Neutrophil (primary cell): ENCODE data around the gene A3GALT2.

Experiments
- H3K27ac ChIP-seq: fragments of 200-600 bp; sonication (generic); 2 replicates; pipeline ENCODE4 v1.5.1; 2016; ENCODE audit warnings: mild to moderate bottlenecking, moderate library complexity
- H3K27me3 ChIP-seq: fragments of 200-600 bp; sonication (generic); 2 replicates; pipeline ENCODE4 v1.6.0; 2016; ENCODE audit warnings: mild to moderate bottlenecking
- H3K36me3 ChIP-seq: fragments of 200-600 bp; sonication (generic); 2 replicates; pipeline ENCODE4 v1.5.1; 2017
- H3K4me1 ChIP-seq, 2 experiments: fragments of 200-600 bp in 1 of 2; sonication (generic) in 1 of 2; 1 replicate in 1 of 2; 2 replicates in 1 of 2; pipeline versions ENCODE4 v1.5.1 to v1.6.1; 2013 to 2016; ENCODE audit warnings: low read depth in 1 of 2, low read length in 1 of 2, mild to moderate bottlenecking in 1 of 2, moderate library complexity in 1 of 2; ENCODE audit not compliant: control insufficient read depth in 1 of 2, insufficient read depth in 1 of 2
- H3K4me3 ChIP-seq, 2 experiments: fragments of 200-600 bp in 1 of 2; sonication (generic) in 1 of 2; 1 replicate in 1 of 2; 2 replicates in 1 of 2; pipeline ENCODE4 v1.5.1; 2013 to 2016; ENCODE audit warnings: low read depth in 1 of 2, low read length in 1 of 2, mild to moderate bottlenecking in 1 of 2, moderate library complexity in 1 of 2
- H3K9me3 ChIP-seq: fragments of 200-600 bp; sonication (generic); 2 replicates; pipeline ENCODE4 v1.5.1; 2016
- CTCF ChIP-seq: fragments of 200-600 bp; sonication (generic); IDR thresholded peaks from 2 replicates; pipeline ENCODE4 v1.5.1; 2016; ENCODE audit warnings: antibody characterized with exemption

A3GALT2 gene

GRCh38 chr1:33275706-33276572 is 45.0 kb downstream of the A3GALT2 start:
- H3K36me3 ChIP-seq = peaks cover 61% of the 10 kb centered on the region
- no peaks in the 10 kb centered on the region for H3K4me1 ChIP-seq
- no peaks in the 10 kb centered on the region for H3K9me3 ChIP-seq
- no peak overlapping the region for H3K27ac ChIP-seq
- no peaks in the 10 kb centered on the region for H3K27me3 ChIP-seq
- TF ChIP-seq CTCF = no peak
- H3K4me3 ChIP-seq = no peak overlapping the region

- no peak for TF ChIP-seq CTCF
- Histone ChIP-seq H3K27me3 (no peaks in the 10 kb centered on the region), H3K4me3 (no peak overlapping the region), H3K27ac (no peak overlapping the region), H3K9me3 (no peaks in the 10 kb centered on the region), H3K4me1 (no peaks in the 10 kb centered on the region), H3K36me3 (peaks cover 59% of the 10 kb centered on the region)
Observed at GRCh38 chr1:33275195-33275594, 45.7 kb downstream of the A3GALT2 start.

- Histone ChIP-seq H3K27ac (no peak overlapping the region), H3K4me1 (no peaks in the 10 kb centered on the region), H3K4me3 (no peak overlapping the region), H3K27me3 (no peaks in the 10 kb centered on the region), H3K9me3 (no peaks in the 10 kb centered on the region), H3K36me3 (peaks cover 59% of the 10 kb centered on the region)
- no peak for TF ChIP-seq CTCF
Observed at GRCh38 chr1:33274446-33274845, 46.5 kb downstream of the A3GALT2 start.

GRCh38 chr1:33273961-33274371 is 46.9 kb downstream of the A3GALT2 start:
- no peaks in the 10 kb centered on the region for H3K9me3 ChIP-seq
- H3K27me3 ChIP-seq = no peaks in the 10 kb centered on the region
- H3K4me3 ChIP-seq = no peak overlapping the region
- H3K36me3 ChIP-seq = peaks cover 59% of the 10 kb centered on the region
- H3K27ac ChIP-seq = no peak overlapping the region
- no peak for TF ChIP-seq CTCF
- no peaks in the 10 kb centered on the region for H3K4me1 ChIP-seq

GRCh38 chr1:33273406-33273805 is 47.5 kb downstream of the A3GALT2 start:
- Histone ChIP-seq H3K4me1 (no peaks in the 10 kb centered on the region), H3K4me3 (no peak overlapping the region), H3K27me3 (no peaks in the 10 kb centered on the region), H3K27ac (no peak overlapping the region), H3K36me3 (peaks cover 55% of the 10 kb centered on the region), H3K9me3 (no peaks in the 10 kb centered on the region)
- TF ChIP-seq CTCF = no peak
